DMS153 treated with DMSO at 0.1 percent for 48 hours (cell line): ENCODE measurements around the gene SPTBN5.

Source experiments
- DNase-seq: peaks from one replicate; lab custom pipeline; 2025; ENCODE audit not compliant: unreplicated experiment; lab: John Stamatoyannopoulos, UW

Gene SPTBN5

GRCh38 chr15:41809121-41809520 lies 84.7 kb downstream of the SPTBN5 start:
- no peak for DNase-seq

- no peak for DNase-seq
Measured at GRCh38 chr15:41806291-41807181, 87.3 kb downstream of the SPTBN5 start.

- no peak for DNase-seq
Measured at GRCh38 chr15:41805711-41806110, 88.1 kb downstream of the SPTBN5 start.

GRCh38 chr15:41804916-41805666 lies 88.8 kb downstream of the SPTBN5 start:
- DNase-seq: no peak

- DNase-seq: no peak
Measured at GRCh38 chr15:41804361-41804760, 89.5 kb downstream of the SPTBN5 start.

GRCh38 chr15:41801850-41802455 lies 91.9 kb downstream of the SPTBN5 start:
- no peak for DNase-seq

- no peak for DNase-seq
Measured at GRCh38 chr15:41801185-41801584, 92.7 kb downstream of the SPTBN5 start.

- DNase-seq: no peak
Measured at GRCh38 chr15:41799488-41799805, 94.4 kb downstream of the SPTBN5 start.

GRCh38 chr15:41798607-41799487 lies 95.0 kb downstream of the SPTBN5 start:
- DNase-seq: no peak
